Osteocyte (in vitro differentiated cells): ENCODE results near the gene UNC45A. TPM values are rescaled to one million over a fixed set of nuclear protein-coding genes. Genes with fewer than 3 reads are reported as not detected.

Experiments used
- DNase-seq: peaks from one replicate; pipeline ENCODE4 v3.0.0; 2021; ENCODE audit warnings: mixed read lengths; ENCODE audit not compliant: unreplicated experiment; ENCODE audit errors: extremely low spot score
- H3K27ac Mint-ChIP-seq: one replicate; pipeline ENCODE4 v1.8.0; 2021; ENCODE audit warnings: mild to moderate bottlenecking, mixed read lengths; ENCODE audit not compliant: unreplicated experiment
- H3K27me3 Mint-ChIP-seq: one replicate; pipeline ENCODE4 v1.8.0; 2021; ENCODE audit warnings: mixed read lengths; ENCODE audit not compliant: unreplicated experiment
- H3K36me3 Mint-ChIP-seq: one replicate; pipeline ENCODE4 v1.8.0; 2021; ENCODE audit warnings: mixed read lengths; ENCODE audit not compliant: unreplicated experiment
- H3K4me1 Mint-ChIP-seq: one replicate; pipeline ENCODE4 v1.8.0; 2021; ENCODE audit warnings: mixed read lengths; ENCODE audit not compliant: unreplicated experiment
- H3K4me3 Mint-ChIP-seq: one replicate; pipeline ENCODE4 v1.8.0; 2021; ENCODE audit warnings: mild to moderate bottlenecking, moderate library complexity, mixed read lengths; ENCODE audit not compliant: unreplicated experiment
- H3K9me3 Mint-ChIP-seq: one replicate; pipeline ENCODE4 v1.8.0; 2021; ENCODE audit warnings: mixed read lengths; ENCODE audit not compliant: unreplicated experiment
- total RNA-seq: library from RNA; stranded (reverse); gene quantifications from 2 replicates; pipeline ENCODE4 v1.2.1, GENCODE V29; 2021
- TF ChIP-seq, protein P1 (sequence below): fragments of 200-600 bp; sonication (generic); IDR thresholded peaks from 2 replicates; pipeline ENCODE4 v1.5.0; 2021; ENCODE audit warnings: antibody characterized with exemption, mild to moderate bottlenecking, moderate library complexity

The UNC45A gene
- total RNA-seq, 1 donor from 2014 or later = 83.0 TPM

- no peak for DNase-seq
- no peaks in the 10 kb centered on the region for H3K27me3 Mint-ChIP-seq
- H3K4me3 Mint-ChIP-seq = no peak overlapping the region
- H3K9me3 Mint-ChIP-seq = no peaks in the 10 kb centered on the region
- H3K4me1 Mint-ChIP-seq = peaks cover 6% of the 10 kb centered on the region
- TF ChIP-seq, protein P1, sequence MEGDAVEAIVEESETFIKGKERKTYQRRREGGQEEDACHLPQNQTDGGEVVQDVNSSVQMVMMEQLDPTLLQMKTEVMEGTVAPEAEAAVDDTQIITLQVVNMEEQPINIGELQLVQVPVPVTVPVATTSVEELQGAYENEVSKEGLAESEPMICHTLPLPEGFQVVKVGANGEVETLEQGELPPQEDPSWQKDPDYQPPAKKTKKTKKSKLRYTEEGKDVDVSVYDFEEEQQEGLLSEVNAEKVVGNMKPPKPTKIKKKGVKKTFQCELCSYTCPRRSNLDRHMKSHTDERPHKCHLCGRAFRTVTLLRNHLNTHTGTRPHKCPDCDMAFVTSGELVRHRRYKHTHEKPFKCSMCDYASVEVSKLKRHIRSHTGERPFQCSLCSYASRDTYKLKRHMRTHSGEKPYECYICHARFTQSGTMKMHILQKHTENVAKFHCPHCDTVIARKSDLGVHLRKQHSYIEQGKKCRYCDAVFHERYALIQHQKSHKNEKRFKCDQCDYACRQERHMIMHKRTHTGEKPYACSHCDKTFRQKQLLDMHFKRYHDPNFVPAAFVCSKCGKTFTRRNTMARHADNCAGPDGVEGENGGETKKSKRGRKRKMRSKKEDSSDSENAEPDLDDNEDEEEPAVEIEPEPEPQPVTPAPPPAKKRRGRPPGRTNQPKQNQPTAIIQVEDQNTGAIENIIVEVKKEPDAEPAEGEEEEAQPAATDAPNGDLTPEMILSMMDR = no peak
- H3K36me3 Mint-ChIP-seq = peaks cover 15% of the 10 kb centered on the region
- no peak overlapping the region for H3K27ac Mint-ChIP-seq
Observed at GRCh38 chr15:90979582-90979981, 44.5 kb downstream of the UNC45A start.

DNA sequence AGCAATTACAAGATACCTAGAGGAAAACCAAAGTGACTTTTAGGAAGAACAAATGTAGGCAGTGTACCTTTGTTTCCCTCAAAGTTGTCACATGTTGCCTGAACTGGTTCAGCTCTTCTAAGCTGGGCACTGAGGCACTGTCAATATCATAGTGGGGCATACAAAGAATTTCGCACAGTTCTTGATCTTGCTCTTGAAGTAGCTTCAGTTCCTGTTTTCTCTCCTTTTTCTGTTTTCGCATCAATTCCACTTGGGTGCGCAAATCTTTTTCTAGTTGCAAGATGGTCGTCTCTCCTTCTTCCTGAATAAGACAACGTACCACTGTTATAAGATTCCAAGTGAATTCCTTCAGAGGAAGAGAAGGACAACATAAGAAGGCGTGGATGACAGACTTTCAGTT, 46.6 kb downstream of the UNC45A start:
- Mint-ChIP-seq H3K4me3 (no peak overlapping the region), H3K36me3 (peaks cover 9% of the 10 kb centered on the region), H3K27ac (no peak overlapping the region), H3K27me3 (no peaks in the 10 kb centered on the region), H3K4me1 (peaks cover 9% of the 10 kb centered on the region), H3K9me3 (no peaks in the 10 kb centered on the region)
- TF ChIP-seq, protein P1 = no peak
- DNase-seq = no peak

- no peak for DNase-seq
- no peak overlapping the region for H3K27ac Mint-ChIP-seq
- no peaks in the 10 kb centered on the region for H3K27me3 Mint-ChIP-seq
- H3K4me3 Mint-ChIP-seq = no peak overlapping the region
- no peaks in the 10 kb centered on the region for H3K9me3 Mint-ChIP-seq
- TF ChIP-seq, protein P1 = no peak
- H3K36me3 Mint-ChIP-seq = peaks cover 9% of the 10 kb centered on the region
- H3K4me1 Mint-ChIP-seq = peaks cover 11% of the 10 kb centered on the region
Observed at GRCh38 chr15:90982135-90982534, 47.0 kb downstream of the UNC45A start.

- H3K9me3 Mint-ChIP-seq = no peaks in the 10 kb centered on the region
- H3K27me3 Mint-ChIP-seq = no peaks in the 10 kb centered on the region
- TF ChIP-seq, protein P1 = no peak
- no peak overlapping the region for H3K4me3 Mint-ChIP-seq
- H3K4me1 Mint-ChIP-seq = peaks cover 27% of the 10 kb centered on the region
- H3K27ac Mint-ChIP-seq = peak overlapping the region; percentile 52
- DNase-seq = no peak
- no peaks in the 10 kb centered on the region for H3K36me3 Mint-ChIP-seq
Observed at GRCh38 chr15:90986790-90987507, 51.9 kb downstream of the UNC45A start.

DNA sequence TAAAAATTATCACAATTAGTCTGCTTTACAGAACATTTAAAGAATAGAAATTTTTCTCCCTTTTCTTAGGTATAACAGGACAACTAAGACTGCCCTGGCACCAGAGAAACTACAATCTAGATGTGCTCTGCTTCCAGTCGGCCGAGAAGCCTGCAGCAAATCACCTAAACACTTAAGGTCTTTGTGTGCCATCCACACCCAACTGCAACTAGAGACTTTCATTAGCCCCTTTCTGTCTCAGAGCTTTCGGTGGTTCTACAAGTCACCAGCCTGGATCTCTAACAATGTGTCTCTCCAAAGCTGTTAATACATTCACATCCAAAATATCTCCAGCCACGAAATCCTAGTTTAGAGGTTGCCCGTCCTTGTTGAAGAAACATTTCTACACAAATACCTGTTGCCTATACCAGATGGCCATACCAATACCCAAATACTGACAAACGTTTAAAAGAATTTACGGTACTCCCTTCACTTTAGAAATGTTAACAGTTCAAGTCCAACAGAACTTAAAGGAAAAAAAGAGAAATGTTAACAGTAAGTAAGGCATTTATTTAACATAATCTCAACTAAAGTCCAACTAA, 52.6 kb downstream of the UNC45A start:
- Mint-ChIP-seq H3K27ac (peak overlapping the region; percentile 80), H3K9me3 (no peaks in the 10 kb centered on the region), H3K4me3 (peak overlapping the region; percentile 33), H3K4me1 (peaks cover 32% of the 10 kb centered on the region), H3K27me3 (no peaks in the 10 kb centered on the region), H3K36me3 (no peaks in the 10 kb centered on the region)
- TF ChIP-seq, protein P1 = no peak
- no peak for DNase-seq
